Nephron (organoid): ENCODE data around the gene MYL9.

ENCODE experiments used
- H3K27ac Mint-ChIP-seq, 3 experiments: 2 replicates each; pipeline ENCODE4 v1.8.0; 2020; ENCODE audit warnings: mixed read lengths in 3 of 3, mild to moderate bottlenecking in 2 of 3, moderate library complexity in 1 of 3
- H3K27me3 Mint-ChIP-seq: 2 replicates; pipeline ENCODE4 v1.8.0; 2021; ENCODE audit warnings: low read depth, mild to moderate bottlenecking, moderate library complexity, mixed read lengths
- H3K36me3 Mint-ChIP-seq: 2 replicates; pipeline ENCODE4 v1.8.0; 2020; ENCODE audit warnings: low read depth, mixed read lengths
- H3K4me1 Mint-ChIP-seq: 2 replicates; pipeline ENCODE4 v1.8.0; 2020; ENCODE audit warnings: mixed read lengths
- H3K4me3 Mint-ChIP-seq, 3 experiments: 2 replicates each; pipeline ENCODE4 v1.8.0; 2020; ENCODE audit warnings: mild to moderate bottlenecking in 3 of 3, mixed read lengths in 3 of 3, moderate library complexity in 2 of 3
- H3K9me3 Mint-ChIP-seq: 2 replicates; pipeline ENCODE4 v1.8.0; 2020; ENCODE audit warnings: mixed read lengths
- TF ChIP-seq, protein P1 (sequence below), 3 experiments: fragments of 200-600 bp; sonication (generic); IDR thresholded peaks; one replicate each; pipeline ENCODE4 v1.5.0; 2021; ENCODE audit warnings: antibody characterized with exemption in 3 of 3; ENCODE audit not compliant: unreplicated experiment in 3 of 3

The MYL9 gene

DNA sequence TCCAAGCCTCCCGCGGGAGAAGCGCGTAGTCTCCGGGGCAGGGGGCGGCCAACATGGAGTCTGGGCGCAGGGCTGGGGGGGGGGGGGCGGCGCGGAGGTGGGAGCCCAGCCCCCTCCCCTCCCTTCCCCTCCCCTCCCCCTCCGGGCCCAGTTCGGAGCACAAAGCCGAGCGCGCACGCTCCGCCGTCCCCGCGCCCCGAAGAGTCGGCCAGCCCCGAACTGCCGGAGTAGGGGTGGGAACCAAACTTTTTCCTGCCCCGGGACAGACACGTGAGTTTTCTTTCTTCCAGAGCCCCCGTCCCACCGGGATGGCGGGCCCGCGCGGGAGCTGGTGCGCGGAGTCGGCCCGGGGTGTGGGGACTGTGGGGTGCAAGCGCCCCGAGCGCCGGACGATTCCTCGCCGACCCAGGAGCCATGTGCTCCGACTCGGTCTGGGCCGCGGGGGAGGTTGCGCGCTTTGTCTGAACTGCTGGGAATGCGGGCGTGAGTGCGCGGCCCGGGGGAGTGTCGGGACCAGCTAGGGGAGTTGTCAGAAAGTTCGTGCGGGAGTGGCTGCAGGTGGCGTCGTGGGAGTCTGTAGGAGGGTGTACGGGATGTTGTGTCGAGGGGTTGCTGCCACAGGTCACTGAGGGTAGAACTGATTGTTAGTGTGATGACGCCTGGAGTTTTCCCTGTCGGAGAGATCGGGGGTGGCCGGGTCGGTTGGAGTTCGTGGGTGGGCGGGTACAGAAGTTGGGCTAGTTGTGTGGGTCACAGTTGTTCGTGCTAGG is 33.2 kb downstream of the MYL9 start:
- Mint-ChIP-seq H3K4me3 (peak overlapping the region; percentile 89 to 93 (median 93)), H3K27me3 (no peaks in the 10 kb centered on the region), H3K27ac (peak overlapping the region; percentile 95 to 98 (median 98)), H3K36me3 (peaks cover 15% of the 10 kb centered on the region), H3K4me1 (peaks cover 44% of the 10 kb centered on the region), H3K9me3 (no peaks in the 10 kb centered on the region)
- TF ChIP-seq, protein P1, sequence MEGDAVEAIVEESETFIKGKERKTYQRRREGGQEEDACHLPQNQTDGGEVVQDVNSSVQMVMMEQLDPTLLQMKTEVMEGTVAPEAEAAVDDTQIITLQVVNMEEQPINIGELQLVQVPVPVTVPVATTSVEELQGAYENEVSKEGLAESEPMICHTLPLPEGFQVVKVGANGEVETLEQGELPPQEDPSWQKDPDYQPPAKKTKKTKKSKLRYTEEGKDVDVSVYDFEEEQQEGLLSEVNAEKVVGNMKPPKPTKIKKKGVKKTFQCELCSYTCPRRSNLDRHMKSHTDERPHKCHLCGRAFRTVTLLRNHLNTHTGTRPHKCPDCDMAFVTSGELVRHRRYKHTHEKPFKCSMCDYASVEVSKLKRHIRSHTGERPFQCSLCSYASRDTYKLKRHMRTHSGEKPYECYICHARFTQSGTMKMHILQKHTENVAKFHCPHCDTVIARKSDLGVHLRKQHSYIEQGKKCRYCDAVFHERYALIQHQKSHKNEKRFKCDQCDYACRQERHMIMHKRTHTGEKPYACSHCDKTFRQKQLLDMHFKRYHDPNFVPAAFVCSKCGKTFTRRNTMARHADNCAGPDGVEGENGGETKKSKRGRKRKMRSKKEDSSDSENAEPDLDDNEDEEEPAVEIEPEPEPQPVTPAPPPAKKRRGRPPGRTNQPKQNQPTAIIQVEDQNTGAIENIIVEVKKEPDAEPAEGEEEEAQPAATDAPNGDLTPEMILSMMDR (IDR thresholded peaks at IDR 0.05; ENCODE audit: unreplicated experiment in 3 of 3): no peak

DNA sequence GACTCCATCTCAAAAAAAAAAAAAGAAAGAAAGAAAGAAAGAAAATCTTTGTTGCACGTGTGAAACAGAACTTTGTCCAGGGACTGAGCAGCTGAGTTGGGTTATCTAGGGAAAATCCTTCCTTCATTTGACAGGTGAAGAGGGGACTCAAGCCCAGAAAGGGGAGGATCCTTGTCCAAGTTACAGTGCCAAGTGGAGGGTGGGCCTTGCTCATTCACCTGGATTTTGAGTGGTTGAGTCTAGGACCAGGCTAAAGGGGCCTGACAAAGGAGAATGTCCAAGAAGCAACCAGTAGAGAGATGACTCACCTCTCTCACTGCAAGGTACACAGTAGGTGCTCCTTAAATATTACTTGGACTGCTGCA is 34.7 kb downstream of the MYL9 start:
- Mint-ChIP-seq H3K27ac (peak overlapping the region; percentile 95 to 98 (median 98)), H3K27me3 (no peaks in the 10 kb centered on the region), H3K9me3 (no peaks in the 10 kb centered on the region), H3K36me3 (peaks cover 25% of the 10 kb centered on the region), H3K4me3 (peak overlapping the region; percentile 89 to 93 (median 93)), H3K4me1 (peaks cover 45% of the 10 kb centered on the region)
- TF ChIP-seq, protein P1 (IDR thresholded peaks at IDR 0.05; ENCODE audit: unreplicated experiment in 3 of 3): no peak

DNA sequence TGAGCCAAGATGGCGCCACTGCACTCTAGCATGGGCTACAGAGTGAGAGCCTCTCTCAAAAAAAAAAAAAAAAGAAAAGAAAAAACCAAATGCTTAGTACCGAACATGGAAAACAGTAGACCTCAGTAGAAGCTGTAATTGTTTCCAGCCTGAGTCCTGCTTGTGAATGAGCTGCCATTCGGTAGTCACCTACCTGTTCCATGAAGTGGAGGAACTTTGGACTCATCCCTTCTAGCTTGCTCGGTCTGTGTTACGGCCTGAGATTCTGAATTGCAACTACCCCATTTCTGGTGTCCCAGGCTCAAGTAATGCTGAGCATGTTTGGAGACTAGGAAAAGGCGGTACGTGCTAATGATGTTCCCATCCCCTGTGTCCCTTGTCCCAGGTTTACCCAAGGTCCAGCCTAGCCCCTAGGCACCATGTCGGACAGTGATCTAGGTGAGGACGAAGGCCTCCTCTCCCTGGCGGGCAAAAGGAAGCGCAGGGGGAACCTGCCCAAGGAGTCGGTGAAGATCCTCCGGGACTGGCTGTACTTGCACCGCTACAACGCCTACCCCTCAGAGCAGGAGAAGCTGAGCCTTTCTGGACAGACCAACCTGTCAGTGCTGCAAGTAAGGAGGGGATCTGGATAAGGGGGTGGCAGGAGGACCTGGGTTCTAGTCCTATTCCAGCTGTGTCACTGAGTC is 37.2 kb downstream of the MYL9 start:
- H3K4me1 Mint-ChIP-seq: peaks cover 28% of the 10 kb centered on the region
- H3K36me3 Mint-ChIP-seq: peaks cover 36% of the 10 kb centered on the region
- H3K9me3 Mint-ChIP-seq: no peaks in the 10 kb centered on the region
- H3K27ac Mint-ChIP-seq: peak overlapping the region in 1 of 3 experiments; percentile 67
- TF ChIP-seq, protein P1 (IDR thresholded peaks at IDR 0.05; ENCODE audit: unreplicated experiment in 3 of 3): no peak
- no peaks in the 10 kb centered on the region for H3K27me3 Mint-ChIP-seq
- H3K4me3 Mint-ChIP-seq: peak overlapping the region in 1 of 3 experiments; percentile 26

DNA sequence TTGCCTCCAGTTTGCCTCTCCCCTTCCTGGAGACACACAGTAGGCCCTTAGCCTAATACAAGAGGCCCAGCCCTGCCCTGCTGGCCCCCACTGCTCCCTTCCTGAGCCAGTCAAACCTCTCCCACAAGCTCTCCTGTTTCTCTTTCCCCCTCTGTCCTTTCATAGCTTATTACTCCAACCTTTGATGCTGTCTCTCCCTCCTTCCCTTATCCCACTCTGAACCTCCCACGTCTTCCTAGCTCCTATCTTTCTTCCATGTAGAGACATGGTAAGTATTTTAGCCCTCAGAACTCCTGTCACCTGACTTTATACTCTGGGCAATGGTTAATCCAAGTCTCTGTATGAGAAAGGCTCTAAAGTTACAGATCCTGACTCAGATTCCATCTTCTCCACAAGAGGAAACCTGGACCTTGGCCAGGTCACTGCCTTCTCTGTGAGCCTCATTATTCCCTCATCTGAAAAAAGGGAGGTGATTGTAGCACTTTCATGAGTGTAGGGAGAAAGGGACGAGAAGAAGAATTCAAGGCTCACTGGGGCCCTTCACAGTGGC is 38.8 kb downstream of the MYL9 start:
- H3K27ac Mint-ChIP-seq: peak overlapping the region; percentile 89 to 96 (median 91)
- H3K9me3 Mint-ChIP-seq: no peaks in the 10 kb centered on the region
- H3K27me3 Mint-ChIP-seq: no peaks in the 10 kb centered on the region
- H3K4me1 Mint-ChIP-seq: peaks cover 22% of the 10 kb centered on the region
- H3K4me3 Mint-ChIP-seq: peak overlapping the region; percentile 8 to 42 (median 16)
- TF ChIP-seq, protein P1 (IDR thresholded peaks at IDR 0.05; ENCODE audit: unreplicated experiment in 3 of 3): no peak
- H3K36me3 Mint-ChIP-seq: peaks cover 41% of the 10 kb centered on the region

DNA sequence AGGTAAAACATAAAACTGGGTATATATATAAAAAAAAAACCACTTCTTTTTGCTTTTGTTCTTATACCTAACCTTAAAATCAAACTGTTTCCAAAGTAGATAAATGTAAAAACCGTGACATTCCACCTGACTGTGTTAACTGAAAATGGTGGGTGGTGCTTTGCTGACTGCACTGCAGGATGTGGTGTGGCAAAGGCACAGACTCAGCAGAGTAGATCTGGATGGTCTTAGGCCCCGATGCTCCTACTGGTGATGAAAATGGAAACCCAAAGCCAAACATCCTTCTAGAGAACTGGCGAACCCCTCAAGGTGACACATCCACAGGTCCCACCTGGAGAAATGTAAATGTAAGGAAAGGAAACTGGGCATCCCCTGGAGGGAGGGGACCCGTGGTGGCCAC is 41.0 kb downstream of the MYL9 start:
- Mint-ChIP-seq H3K27me3 (no peaks in the 10 kb centered on the region), H3K36me3 (peaks cover 48% of the 10 kb centered on the region), H3K4me3 (no peak overlapping the region), H3K4me1 (peaks cover 12% of the 10 kb centered on the region), H3K9me3 (no peaks in the 10 kb centered on the region), H3K27ac (no peak overlapping the region)
- TF ChIP-seq, protein P1 (IDR thresholded peaks at IDR 0.05; ENCODE audit: unreplicated experiment in 3 of 3): no peak
